HEK293 (cell line): ENCODE measurements around the gene TTC39A.
A peak's percentile ranks its signal among the peaks of the same experiment; 100 is the strongest.

ENCODE experiments used
- CTCF ChIA-PET: fragments of 350-600 bp; formaldehyde crosslinking; extraction: SDS; loops from one replicate; lab custom pipeline; 2021; ENCODE audit warnings: antibody characterized with exemption; lab: Yijun Ruan, JAX
- POLR2A ChIA-PET: fragments of 300-600 bp; formaldehyde crosslinking; extraction: SDS; loops from one replicate; lab custom pipeline; 2020; ENCODE audit warnings: antibody characterized with exemption, inconsistent platforms; lab: Yijun Ruan, JAX
- H3K27ac ChIP-seq: fragments of 200-500 bp; sonication (Bioruptor generic); 2 replicates; pipeline ENCODE4 v1.5.1; 2014; ENCODE audit warnings: low read depth, low read length, control low read depth, inconsistent platforms; ENCODE audit errors: extremely low read depth
- H3K36me3 ChIP-seq, 2 experiments: fragments of 200-500 bp in 1 of 2; sonication (Bioruptor generic) in 1 of 2; 1 replicate in 1 of 2; 2 replicates in 1 of 2; pipeline ENCODE4 v1.5.1; 2014 to 2017; ENCODE audit warnings: inconsistent platforms in 2 of 2, low read length in 2 of 2; ENCODE audit not compliant: control insufficient read depth in 2 of 2, insufficient read depth in 1 of 2
- H3K4me1 ChIP-seq: fragments of 200-500 bp; sonication (Bioruptor generic); 2 replicates; pipeline ENCODE4 v1.5.1; 2014; ENCODE audit warnings: mild to moderate bottlenecking, low read length, inconsistent platforms; ENCODE audit not compliant: control insufficient read depth, insufficient read depth
- H3K4me3 ChIP-seq: 2 replicates; pipeline ENCODE4 v1.5.1; 2011; ENCODE audit warnings: low read depth, mild to moderate bottlenecking, control low read depth, low read length, moderate library complexity
- H3K9me3 ChIP-seq: fragments of 200-500 bp; sonication (Bioruptor generic); 2 replicates; pipeline ENCODE4 v1.5.1; 2014; ENCODE audit warnings: low read depth, low read length, inconsistent platforms; ENCODE audit not compliant: control insufficient read depth, insufficient read depth
- EGR2 ChIP-seq: fragments of 450-650 bp; formaldehyde crosslinking; IDR thresholded peaks from 2 replicates; pipeline ENCODE4 v1.5.1; 2016; ENCODE audit warnings: low read depth, missing biosample characterization, missing genetic modification characterization
- SCRT1 ChIP-seq: fragments of 450-650 bp; formaldehyde crosslinking; IDR thresholded peaks from 2 replicates; pipeline ENCODE4 v1.5.1; 2016; ENCODE audit warnings: missing biosample characterization, missing genetic modification characterization, borderline replicate concordance
- SCRT2 ChIP-seq: fragments of 450-650 bp; formaldehyde crosslinking; IDR thresholded peaks from 2 replicates; pipeline ENCODE4 v1.5.1; 2016; ENCODE audit warnings: missing biosample characterization, missing genetic modification characterization
- ZBTB17 ChIP-seq: fragments of 450-650 bp; formaldehyde crosslinking; IDR thresholded peaks from 2 replicates; pipeline ENCODE4 v1.5.1; 2016; ENCODE audit warnings: missing biosample characterization, missing genetic modification characterization
- ZBTB20 ChIP-seq: fragments of 450-650 bp; formaldehyde crosslinking; IDR thresholded peaks from 2 replicates; pipeline ENCODE4 v1.5.1; 2016; ENCODE audit warnings: missing biosample characterization, missing genetic modification characterization
- ZFHX2 ChIP-seq: fragments of 450-650 bp; formaldehyde crosslinking; conservative IDR thresholded peaks from 2 replicates; pipeline ENCODE4 v1.5.1; 2016; ENCODE audit warnings: missing biosample characterization, missing genetic modification characterization
- ZNF155 ChIP-seq: fragments of 450-650 bp; formaldehyde crosslinking; IDR thresholded peaks from 2 replicates; pipeline ENCODE4 v1.5.1; 2016; ENCODE audit warnings: missing biosample characterization, missing genetic modification characterization
- ZNF175 ChIP-seq: fragments of 450-650 bp; formaldehyde crosslinking; IDR thresholded peaks from 2 replicates; pipeline ENCODE4 v1.5.1; 2016; ENCODE audit warnings: missing biosample characterization, missing genetic modification characterization
- ZNF221 ChIP-seq: fragments of 450-650 bp; formaldehyde crosslinking; IDR thresholded peaks from 2 replicates; pipeline ENCODE4 v1.5.1; 2017; ENCODE audit warnings: missing biosample characterization, missing genetic modification characterization, borderline replicate concordance
- ZNF302 ChIP-seq: fragments of 450-650 bp; formaldehyde crosslinking; IDR thresholded peaks from 2 replicates; pipeline ENCODE4 v1.5.1; 2016; ENCODE audit warnings: missing biosample characterization, missing genetic modification characterization, low read depth
- ZNF510 ChIP-seq: fragments of 450-650 bp; formaldehyde crosslinking; IDR thresholded peaks from 2 replicates; pipeline ENCODE4 v1.5.1; 2018; ENCODE audit warnings: mild to moderate bottlenecking, missing genetic modification characterization, missing biosample characterization; ENCODE audit not compliant: insufficient replicate concordance
- ZNF571 ChIP-seq: fragments of 450-650 bp; formaldehyde crosslinking; IDR thresholded peaks from 2 replicates; pipeline ENCODE4 v1.5.0; 2017; ENCODE audit warnings: missing biosample characterization, missing genetic modification characterization
- ZNF830 ChIP-seq: fragments of 450-650 bp; IDR thresholded peaks from 2 replicates; pipeline ENCODE4 v1.5.0; 2018; ENCODE audit warnings: missing biosample characterization, missing genetic modification characterization, low read depth, mild to moderate bottlenecking, moderate library complexity
- TF ChIP-seq, protein P1 (sequence below): fragments of 450-650 bp; formaldehyde crosslinking; IDR thresholded peaks from 2 replicates; pipeline ENCODE4 v1.5.1; 2016; ENCODE audit warnings: missing biosample characterization, missing genetic modification characterization

TTC39A gene

DNA sequence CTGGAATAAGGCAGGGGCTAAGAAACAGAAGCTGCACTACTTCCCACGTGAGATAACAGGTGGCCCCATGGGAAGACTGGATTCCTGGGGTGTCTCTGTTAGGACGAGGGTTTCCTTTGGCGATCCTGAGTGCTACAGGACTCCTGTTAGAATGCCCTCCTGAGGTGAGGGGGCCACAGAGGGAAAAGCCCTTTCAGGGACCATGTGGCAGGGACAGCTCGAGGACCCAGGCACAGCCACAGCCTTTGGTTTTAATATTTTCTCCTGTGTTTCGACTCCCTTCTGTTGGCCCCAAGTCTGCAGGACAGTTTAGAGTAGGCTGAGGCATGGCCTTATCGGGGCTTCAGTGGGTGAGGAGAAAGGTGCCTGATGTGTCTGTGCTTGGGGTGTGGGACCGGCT lies 12.6 kb downstream of the TTC39A start:
- Histone ChIP-seq H3K9me3 (no peaks in the 10 kb centered on the region), H3K4me1 (no peaks in the 10 kb centered on the region), H3K36me3 (peaks cover 0 to 18% of the 10 kb centered on the region in 2 experiments; a peak in 2 of 3 replicates), H3K4me3 (no peak overlapping the region), H3K27ac (no peak overlapping the region)
- CTCF ChIA-PET: interaction anchor here (0.7 kb wide), 1 partner anchor 21 kb away, joined by 4 read pairs; no protein-coding TSS in a partner anchor
- POLR2A ChIA-PET: no interaction called here
- TF ChIP-seq ZNF155 (tag by site-specific recombination): no peak
- TF ChIP-seq SCRT1 (tag by site-specific recombination): 0 out of 2 replicates have a peak, but pooled peaks have one; percentile 18
- TF ChIP-seq, all 188 proteins: peak for 1

GRCh38 chr1:51316846-51317120 lies 13.6 kb downstream of the TTC39A start:
- no peaks in the 10 kb centered on the region for H3K9me3 ChIP-seq
- no peak overlapping the region for H3K27ac ChIP-seq
- CTCF ChIA-PET: interaction anchor here (0.7 kb wide), 1 partner anchor 229 kb away, joined by 3 read pairs; no protein-coding TSS in a partner anchor
- peaks cover 0 to 28% of the 10 kb centered on the region in 2 experiments; a peak in 2 of 3 replicates for H3K36me3 ChIP-seq
- H3K4me1 ChIP-seq: no peaks in the 10 kb centered on the region
- TF ChIP-seq ZBTB17 (tag by site-specific recombination): peak; percentile 87
- no peak for TF ChIP-seq ZNF510 (tag by site-specific recombination)
- H3K4me3 ChIP-seq: no peak overlapping the region
- POLR2A ChIA-PET: interaction anchor here (0.8 kb wide), 1 partner anchor 12 kb away, joined by 3 read pairs; no protein-coding TSS in a partner anchor

DNA sequence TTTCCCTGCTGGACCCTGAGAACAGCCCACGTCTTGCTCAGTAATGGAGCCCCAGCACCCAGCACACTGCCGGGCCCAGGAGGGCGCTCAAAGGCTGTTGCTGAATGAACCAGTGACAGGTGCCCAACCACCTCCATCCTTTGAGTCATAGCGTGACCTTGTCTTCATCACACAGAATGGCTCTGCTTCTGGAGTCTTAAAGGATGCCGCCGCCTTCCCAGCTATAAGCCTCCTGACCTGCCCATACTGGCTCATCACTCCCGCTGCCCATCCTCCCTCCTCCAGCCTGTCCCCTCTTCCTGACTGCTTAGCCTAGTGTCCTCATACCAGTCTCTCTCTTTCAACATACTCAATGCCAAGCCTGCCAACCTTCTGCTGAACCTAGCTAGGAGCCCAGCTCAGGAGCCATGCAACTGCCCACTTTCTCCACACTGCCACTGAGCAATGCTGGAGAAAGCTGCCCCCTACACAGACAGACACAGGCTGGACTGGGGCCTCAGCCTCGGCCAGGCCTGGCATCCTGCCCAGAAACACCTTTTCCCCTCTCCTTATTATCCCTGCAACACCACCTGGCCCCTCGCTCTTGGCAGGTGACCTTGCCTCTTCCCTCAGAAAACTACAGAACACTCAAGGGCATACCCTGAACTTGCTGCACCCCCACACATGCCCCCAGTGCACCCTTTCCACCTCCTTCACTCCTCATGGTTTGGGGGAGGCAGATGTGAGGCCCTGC lies 14.1 kb downstream of the TTC39A start:
- Histone ChIP-seq H3K36me3 (peaks cover 0 to 33% of the 10 kb centered on the region in 2 experiments; a peak in 2 of 3 replicates), H3K4me1 (no peaks in the 10 kb centered on the region), H3K9me3 (no peaks in the 10 kb centered on the region), H3K27ac (no peak overlapping the region), H3K4me3 (no peak overlapping the region)
- POLR2A ChIA-PET: interaction anchor here (0.8 kb wide), 1 partner anchor 11 kb away, joined by 3 read pairs; no protein-coding TSS in a partner anchor
- CTCF ChIA-PET: interaction anchor here (0.7 to 1.5 kb wide), 2 partner anchors 19 to 228 kb away, joined by 3 to 6 read pairs; no protein-coding TSS in a partner anchor
- no peak for TF ChIP-seq ZNF221
- 0 out of 2 replicates have a peak, but pooled peaks have one; percentile 37 for TF ChIP-seq EGR2
- no peak for TF ChIP-seq ZNF571 (tag by site-specific recombination)
- TF ChIP-seq ZNF175 (tag by site-specific recombination): no peak
- TF ChIP-seq ZNF830: no peak
- TF ChIP-seq, protein P1, sequence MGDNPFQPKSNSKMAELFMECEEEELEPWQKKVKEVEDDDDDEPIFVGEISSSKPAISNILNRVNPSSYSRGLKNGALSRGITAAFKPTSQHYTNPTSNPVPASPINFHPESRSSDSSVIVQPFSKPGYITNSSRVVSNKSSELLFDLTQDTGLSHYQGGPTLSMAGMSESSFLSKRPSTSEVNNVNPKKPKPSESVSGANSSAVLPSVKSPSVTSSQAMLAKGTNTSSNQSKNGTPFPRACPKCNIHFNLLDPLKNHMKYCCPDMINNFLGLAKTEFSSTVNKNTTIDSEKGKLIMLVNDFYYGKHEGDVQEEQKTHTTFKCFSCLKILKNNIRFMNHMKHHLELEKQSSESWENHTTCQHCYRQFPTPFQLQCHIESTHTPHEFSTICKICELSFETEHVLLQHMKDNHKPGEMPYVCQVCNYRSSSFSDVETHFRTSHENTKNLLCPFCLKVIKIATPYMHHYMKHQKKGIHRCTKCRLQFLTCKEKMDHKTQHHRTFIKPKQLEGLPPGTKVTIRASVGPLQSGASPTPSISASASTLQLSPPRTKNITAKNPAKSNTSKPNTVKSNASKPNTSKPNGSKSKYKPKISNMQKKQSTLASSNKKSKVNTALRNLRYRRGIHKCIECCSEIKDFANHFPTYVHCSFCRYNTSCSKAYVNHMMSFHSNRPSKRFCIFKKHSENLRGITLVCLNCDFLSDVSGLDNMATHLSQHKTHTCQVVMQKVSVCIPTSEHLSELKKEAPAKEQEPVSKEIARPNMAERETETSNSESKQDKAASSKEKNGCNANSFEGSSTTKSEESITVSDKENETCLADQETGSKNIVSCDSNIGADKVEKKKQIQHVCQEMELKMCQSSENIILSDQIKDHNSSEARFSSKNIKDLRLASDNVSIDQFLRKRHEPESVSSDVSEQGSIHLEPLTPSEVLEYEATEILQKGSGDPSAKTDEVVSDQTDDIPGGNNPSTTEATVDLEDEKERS: no peak
- TF ChIP-seq ZFHX2 (tag by site-specific recombination): 0 out of 2 replicates have a peak, but pooled peaks have one; percentile 17

- no peaks in the 10 kb centered on the region for H3K9me3 ChIP-seq
- peak; percentile 32; the same call in 1 of the 2 replicates for TF ChIP-seq ZBTB20 (tag by site-specific recombination)
- TF ChIP-seq SCRT1 (tag by site-specific recombination): peak; percentile 42; the same call in 1 of the 2 replicates
- no peak for TF ChIP-seq ZNF302
- TF ChIP-seq SCRT2 (tag by site-specific recombination): peak; percentile 87; the same call in 1 of the 2 replicates
- H3K27ac ChIP-seq: no peak overlapping the region
- H3K4me3 ChIP-seq: no peak overlapping the region
- H3K4me1 ChIP-seq: no peaks in the 10 kb centered on the region
- CTCF ChIA-PET: interaction anchor here (0.6 to 1.5 kb wide), 2 partner anchors 18 to 306 kb away, joined by 3 to 6 read pairs; no protein-coding TSS in a partner anchor
- POLR2A ChIA-PET: no interaction called here
- H3K36me3 ChIP-seq: peaks cover 0 to 43% of the 10 kb centered on the region in 2 experiments; a peak in 2 of 3 replicates
Measured at GRCh38 chr1:51314974-51315373, 15.4 kb downstream of the TTC39A start.
